ENCODE data around the gene TANK.
"Not testable (repeated sequence)": the region's sequence is repeated elsewhere in the genome, so short reads cannot be mapped to it uniquely, and the experiment has no call there.

Gene TANK, protein sequence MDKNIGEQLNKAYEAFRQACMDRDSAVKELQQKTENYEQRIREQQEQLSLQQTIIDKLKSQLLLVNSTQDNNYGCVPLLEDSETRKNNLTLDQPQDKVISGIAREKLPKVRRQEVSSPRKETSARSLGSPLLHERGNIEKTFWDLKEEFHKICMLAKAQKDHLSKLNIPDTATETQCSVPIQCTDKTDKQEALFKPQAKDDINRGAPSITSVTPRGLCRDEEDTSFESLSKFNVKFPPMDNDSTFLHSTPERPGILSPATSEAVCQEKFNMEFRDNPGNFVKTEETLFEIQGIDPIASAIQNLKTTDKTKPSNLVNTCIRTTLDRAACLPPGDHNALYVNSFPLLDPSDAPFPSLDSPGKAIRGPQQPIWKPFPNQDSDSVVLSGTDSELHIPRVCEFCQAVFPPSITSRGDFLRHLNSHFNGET

DNA sequence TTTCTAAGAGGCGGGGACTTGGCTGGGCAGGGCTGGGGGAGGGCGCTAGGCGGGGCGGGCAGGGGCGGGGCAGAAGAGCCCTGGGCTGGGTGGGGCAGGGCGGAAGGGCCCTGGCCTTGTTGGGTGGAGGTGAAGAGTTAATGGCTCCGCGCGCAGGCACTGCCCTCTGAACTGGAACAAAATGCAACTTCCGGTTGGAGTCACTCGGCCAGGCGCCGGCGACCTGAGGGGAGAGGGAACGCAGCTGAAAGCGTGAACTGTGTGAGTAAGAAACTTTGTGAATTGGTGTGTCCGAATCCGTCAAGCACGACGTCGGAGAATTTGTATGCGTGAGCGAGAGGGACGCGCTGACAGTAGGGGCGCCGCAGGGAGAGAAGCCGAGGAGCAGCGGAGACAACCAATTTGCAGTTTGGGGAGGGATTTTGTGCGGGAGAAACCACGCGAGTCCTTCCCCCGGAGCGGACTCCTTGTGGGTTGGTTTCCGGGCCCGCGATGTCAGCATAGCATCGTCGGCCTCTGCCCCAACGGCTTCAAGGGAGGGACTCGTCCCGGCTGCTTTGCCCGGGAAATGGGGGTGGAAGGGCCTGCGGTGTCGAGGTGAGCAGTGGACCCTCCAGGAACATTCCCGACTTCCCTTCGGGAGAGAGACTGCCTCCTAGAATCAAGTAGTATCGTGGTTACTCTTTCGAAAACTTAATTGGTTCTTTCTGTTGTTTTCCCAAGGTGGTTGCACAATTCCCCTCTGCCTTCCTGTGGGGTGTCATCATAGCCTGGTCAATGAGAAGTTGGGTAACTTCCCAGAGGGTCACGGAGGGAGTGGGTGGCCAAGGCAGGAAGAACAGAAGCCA, at the start of gene TANK:
TSS of gene TANK (plus strand) at position 203 of the 848 bp plus-strand sequence. CDS start 19,235 bp downstream, outside the sequence.
- peak; percentile 80 to 82 for DNase-seq (ENCODE audit: low read depth in 2 of 2)

DNA sequence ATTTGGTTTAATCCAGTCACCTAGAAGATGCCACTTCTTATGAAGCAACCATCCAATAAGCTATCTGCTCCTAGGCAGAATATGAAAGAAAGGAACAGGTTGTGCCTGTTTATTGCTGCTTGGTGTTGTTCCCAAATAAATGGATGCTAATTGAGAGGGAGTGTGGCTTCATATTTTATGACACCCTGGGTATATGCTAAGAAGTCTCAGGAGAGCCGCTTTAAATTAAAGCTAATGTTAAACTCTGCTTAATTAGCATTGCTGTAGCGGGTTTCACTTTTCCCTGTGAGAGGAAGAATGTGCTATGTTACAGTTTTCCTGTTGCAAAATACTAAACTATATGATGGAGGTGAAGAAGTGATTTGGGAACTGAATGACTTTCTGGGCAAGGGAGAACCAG, 48.7 kb upstream of the TANK start:
- no peak for DNase-seq (ENCODE audit: low read depth in 2 of 2)

DNA sequence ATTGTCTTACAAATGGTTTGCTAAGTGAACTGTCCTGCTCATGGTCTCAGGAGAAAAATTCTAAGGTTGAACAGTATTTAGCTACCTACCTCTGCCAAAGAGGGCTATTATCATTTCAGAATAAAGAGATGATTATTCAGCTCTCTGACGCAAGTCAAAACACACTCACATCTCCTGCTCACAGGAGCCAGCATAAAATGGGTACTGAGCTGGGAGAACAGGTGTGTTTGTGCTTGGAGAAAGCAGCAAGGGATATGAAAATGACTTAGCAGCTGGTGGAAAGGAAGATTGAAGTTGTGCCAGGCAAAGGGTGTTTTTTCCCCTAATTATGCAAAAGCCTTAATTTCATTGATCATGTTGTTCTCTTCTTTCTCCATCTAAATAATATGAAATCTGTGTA, 47.3 kb upstream of the TANK start:
- DNase-seq (ENCODE audit: low read depth in 2 of 2): no peak

DNA sequence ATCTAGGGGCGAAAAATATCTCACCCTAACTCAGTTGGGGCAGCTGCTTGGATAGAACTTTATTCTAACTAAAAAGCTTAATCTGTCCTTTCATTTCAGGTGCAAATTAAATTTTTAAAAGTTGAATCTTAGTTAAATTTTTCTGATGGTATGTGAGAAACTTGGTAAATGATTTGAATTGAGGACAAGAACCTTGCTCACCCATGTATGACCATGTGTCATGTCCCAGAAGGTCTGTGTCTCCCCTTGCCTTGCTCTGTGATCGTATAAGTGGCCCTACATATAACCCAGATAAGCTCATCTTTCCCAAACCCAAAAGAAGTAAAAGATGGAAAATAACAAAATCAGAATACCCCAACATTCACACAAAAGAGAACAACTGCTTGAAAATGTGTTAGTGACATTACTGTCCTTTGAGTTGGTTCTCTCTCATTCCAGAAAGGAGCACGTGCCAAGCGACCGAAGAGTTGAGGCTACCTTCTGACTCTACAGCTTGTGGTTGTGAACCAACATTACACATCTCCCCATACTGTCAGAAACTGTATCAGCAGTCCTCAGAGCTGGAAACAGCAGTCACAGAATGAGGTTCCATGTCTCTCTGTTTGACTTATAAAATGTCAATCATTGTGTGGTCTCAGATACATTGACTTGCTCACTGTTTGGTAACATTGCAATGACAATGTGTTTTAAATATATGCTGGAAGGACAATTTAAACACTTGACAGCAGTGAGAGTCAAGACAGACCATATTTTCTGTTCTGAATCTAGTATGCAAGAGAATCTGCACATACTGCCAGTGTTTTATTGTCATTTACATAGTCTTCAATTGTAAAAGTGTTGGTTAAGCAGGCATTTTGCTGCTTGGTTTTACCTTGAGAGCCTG, 46.3 kb upstream of the TANK start:
- no peak for DNase-seq (ENCODE audit: low read depth in 2 of 2)

DNA sequence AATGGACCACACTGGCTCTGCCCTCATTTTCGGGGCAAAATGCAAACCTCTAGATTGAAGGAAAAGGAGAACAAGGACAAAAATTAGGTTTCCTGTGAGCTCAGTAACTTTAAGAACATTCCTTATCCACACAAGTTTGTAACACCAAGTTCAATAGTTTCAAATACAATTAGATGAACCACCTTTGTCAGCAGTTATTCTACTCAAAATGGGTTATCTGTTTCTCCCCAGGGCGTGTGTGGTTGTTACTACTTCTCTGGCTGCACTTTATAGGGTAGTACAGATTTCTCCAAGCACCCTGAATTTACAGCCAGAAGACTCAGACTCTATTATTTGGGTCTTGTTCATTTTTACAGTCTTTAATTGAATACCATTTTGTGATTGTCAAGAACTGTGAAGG, 45.0 kb upstream of the TANK start:
- DNase-seq (ENCODE audit: low read depth in 2 of 2): no peak

DNA sequence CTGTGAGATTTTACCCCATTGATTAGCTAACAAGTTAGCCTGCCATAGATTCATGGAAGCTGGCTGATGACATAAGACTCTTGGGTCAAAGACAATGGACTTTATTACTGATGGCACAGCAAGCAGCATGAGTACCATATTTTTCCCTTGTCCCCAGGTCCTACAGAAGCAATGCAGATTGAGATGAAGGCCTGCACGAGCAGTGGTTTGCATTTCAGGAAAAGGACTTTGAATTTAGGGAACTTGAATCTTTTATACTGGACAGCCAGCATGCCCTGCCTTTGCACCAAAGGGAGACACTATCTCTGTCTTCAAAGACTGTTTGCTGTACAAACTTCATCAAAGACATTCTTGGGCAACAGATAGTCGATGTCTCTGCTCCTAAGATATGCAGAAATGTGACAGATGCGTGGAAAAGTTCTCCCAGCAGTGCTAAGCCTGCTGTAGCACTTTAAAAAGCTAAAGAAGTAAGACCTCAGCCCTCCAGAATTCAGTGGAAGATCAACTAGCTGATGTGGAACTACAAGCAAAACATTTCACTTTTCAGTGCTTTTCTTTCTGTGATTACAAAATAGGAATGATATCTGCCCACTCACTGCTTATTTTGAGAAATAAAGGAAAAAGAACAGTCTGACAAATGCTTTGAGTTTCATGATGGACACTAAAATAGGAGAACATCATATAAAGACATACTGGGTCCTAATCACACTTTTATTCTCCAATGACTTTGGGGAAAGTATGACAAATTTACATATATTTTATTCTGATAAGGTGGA, 44.4 kb upstream of the TANK start:
- DNase-seq (ENCODE audit: low read depth in 2 of 2): no peak

DNA sequence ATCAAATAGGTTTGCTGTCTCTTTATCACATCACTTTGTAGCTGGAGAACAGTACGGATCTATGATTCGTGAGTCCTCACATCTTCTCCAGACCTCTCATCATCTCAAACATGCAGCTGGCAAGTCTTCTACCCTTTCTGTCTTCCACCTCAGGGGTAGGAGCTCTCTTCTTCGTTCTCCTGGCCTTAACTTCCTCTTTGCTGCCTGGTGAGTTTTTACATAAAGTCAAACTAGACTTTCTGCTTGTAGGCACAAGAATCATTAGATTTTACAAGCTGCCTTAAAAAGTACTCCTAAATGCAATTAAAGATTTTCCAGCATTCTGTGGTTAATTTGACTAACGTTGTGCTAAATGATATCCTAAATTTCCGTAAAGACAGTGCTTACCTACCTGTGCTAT, 43.7 kb upstream of the TANK start:
- DNase-seq (ENCODE audit: low read depth in 2 of 2): no peak

DNA sequence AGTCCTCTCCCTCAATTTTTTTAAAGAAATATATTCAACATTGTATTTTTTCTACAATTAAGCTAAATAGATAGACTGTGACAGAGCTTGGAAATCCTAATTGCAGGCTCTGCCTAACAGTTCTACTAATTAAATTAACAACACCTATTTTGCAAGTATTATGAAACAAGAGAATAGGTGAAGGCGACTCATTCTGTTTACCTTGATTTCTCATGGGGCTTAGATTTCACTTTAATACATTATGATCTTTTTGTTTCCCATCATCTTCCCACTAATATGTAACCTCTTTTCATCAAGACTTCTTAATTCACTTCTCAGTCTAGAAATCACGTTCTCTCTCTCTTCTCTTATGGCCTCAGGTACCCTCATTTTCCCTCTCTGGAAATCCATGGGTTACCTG, 42.7 kb upstream of the TANK start:
- DNase-seq (ENCODE audit: low read depth in 2 of 2): no peak

DNA sequence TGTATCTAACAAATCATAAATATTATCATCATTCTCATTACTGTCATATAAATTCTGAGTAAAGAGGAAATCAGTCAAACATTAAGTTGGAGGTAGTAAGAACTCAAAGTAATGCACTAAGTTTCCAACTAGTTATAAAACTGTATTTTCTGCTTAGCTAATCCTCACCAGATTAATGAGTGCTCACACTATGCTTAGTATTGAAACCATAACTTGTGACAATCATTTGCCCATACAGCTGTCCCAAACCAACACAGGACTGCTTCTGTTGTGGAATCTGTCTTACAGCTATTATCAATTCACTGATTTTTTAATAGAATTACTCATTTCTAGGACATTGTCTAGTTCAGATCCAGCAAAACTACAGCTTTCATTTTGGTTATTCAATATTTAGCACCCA, 41.5 kb upstream of the TANK start:
- no peak for DNase-seq (ENCODE audit: low read depth in 2 of 2)

DNA sequence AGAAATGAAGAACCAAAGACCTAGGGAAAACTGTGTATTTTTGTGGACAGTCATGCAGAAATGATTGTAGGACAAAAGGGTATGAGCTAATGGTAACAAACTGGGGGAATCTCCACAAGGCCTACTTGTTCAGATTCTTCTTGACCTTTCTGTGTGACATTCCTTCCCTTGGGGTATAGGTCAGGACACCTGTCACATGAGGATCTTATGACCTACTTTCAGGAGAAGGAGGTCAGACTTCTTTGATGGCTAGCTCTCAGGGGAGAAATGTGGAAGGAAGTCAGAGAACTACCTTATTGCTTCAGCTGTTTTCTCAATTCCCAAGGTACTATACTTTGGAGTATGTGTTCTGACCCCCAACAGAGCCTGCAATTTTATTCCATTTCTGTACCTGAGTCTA, 40.7 kb upstream of the TANK start:
- no peak for DNase-seq (ENCODE audit: low read depth in 2 of 2)

DNA sequence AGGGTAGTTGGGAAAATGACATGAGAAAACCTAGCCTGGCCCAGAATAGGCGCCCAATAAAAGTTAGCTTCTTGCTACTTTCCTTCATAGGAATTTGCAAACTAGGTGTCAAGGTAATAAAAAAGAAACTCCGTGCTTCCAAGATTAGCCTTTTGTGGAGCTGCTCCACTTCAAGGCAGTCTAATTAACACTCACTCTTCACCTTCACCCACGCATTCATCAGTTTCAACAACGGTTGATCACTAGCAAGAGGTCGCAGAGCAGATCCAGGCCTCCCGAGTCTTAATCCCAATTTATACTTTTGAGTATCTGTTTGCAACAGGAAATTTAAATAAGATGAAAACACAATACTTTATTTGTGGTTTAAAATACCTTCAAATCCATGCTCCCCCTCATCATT, 39.5 kb upstream of the TANK start:
- DNase-seq (ENCODE audit: low read depth in 2 of 2): no peak

DNA sequence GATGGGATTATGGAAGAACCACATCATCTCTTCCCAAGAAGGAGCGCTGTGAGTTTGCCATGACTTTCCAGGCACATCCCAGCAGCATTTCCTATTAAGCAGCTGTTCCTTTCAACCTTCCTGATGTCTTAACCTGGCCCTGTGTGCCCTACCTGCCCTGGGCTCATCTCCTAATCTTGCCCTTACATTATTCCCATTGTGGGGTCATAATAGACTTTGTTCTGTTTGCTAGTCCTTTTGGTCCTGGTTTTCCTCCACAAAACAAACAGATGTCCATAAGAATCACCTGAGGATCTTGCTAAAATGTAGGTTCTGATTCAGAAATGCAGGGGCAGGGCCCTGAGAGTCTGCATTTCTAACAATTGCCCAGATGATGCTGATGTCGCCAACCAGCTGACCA, 38.6 kb upstream of the TANK start:
- DNase-seq (ENCODE audit: low read depth in 2 of 2): no peak

DNA sequence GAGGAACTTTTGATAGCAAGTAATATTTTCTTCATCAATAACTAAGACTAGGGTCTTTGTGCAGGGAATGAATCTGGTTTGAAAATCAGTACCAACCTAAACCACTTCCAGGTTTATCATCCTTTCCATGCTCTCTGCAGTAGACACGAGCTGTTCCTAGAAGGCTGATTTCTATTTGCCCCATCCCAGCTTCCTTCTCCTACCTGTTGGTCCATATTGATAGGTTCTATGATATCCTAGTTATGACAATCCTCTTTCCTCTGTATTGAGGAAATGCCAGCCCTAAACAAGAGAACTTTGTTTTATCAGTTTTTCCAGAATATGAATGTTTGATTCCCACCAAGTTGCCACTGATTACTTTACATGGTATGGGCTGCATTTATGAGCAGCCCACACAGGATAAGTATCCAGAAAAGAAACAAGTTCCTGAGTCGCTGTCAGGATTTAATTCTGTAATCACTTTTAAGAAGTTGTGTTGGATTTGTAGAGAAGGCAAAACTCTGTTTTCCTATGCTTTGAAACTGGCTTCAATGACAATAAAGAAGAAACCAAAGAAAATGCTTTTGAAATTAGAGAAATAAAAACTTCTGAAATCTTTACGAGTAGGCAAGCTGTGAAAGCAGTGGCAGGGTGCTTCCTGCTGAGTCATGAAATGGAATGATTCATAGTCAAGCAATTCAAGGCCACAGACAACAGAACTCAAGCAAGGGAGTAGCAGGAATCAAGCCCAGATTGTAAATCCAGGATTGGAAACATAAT, 37.3 kb upstream of the TANK start:
- DNase-seq (ENCODE audit: low read depth in 2 of 2): no peak

DNA sequence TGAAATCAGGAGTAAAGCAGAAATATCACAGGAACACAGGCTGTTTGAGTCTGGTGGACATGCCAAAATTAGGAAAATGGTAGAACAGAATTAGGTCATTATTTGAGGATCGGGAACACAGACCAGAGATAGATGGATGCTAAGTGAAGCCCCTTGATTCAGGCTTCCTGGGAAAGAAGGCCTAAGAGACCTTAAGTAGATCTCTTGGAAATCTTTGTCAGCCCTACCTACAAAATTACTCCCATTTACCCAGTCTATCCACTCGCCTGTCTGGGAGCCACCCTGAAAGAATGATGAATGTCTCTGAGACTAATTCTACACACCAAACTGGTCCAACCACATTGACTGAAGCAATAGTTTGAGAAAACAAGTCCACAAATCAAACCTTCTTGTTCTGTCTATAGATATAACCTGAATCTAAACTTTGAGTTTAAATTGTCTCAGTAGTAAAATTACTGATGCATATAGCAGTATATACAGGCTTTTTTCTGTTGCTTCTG, 36.6 kb upstream of the TANK start:
- DNase-seq (ENCODE audit: low read depth in 2 of 2): no peak

DNA sequence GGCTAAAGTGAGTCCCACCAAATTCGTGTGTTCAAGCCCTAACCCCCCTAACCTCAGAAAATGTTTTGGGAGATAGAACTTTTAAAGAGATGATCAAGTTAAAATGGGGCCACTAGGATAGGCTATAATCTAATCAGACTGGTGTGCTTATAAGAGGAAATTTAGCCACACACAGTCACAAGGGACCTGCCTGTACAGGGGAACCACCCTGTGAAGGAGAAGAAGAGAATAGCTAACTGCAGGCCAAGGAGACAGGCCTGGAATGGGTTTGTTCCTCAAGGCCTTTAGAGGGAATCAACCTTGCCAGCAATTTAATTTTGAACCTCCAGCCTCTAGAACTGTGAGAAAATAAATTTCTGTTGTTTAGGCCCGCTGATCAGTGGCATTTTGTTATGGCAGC, 36.0 kb upstream of the TANK start:
- no peak for DNase-seq (ENCODE audit: low read depth in 2 of 2)

DNA sequence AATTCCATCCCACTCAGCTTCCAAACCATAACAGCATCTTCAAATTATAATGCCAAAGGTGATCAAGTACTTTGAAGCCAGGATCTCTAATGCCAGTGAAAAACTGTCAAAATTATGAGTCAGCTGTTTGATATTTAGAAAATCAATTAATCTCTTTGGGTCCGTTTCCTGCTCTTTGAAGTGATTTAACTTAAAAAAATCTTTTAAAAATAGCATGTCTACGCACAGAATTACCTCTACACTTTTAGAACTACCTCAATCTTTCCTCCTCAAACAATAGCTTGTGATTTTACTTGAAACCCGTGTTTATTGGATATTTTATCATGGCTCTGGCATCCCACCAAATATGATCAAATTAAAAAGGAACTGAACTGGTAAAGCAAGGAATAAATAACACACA, 31.3 kb upstream of the TANK start:
- DNase-seq (ENCODE audit: low read depth in 2 of 2): no peak

DNA sequence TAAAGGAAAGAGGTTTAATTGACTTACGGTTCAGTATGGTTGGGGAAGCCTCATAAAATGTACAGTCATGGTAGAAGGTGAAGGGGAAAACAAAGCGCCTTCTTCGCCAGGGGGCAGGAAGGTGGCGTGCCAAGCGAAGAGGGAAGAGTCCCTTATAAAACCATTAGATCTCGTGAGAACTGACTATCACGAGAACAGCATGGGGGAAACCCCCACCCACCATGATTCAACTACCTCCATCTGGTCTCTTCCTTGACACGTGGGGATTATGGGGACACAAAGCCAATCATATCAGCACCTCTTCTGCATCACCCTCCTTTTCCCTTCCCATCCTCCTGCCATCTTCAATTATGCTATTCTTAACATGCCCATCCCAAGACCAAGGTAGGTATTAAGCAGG, 29.9 kb upstream of the TANK start:
- DNase-seq (ENCODE audit: low read depth in 2 of 2): no peak

DNA sequence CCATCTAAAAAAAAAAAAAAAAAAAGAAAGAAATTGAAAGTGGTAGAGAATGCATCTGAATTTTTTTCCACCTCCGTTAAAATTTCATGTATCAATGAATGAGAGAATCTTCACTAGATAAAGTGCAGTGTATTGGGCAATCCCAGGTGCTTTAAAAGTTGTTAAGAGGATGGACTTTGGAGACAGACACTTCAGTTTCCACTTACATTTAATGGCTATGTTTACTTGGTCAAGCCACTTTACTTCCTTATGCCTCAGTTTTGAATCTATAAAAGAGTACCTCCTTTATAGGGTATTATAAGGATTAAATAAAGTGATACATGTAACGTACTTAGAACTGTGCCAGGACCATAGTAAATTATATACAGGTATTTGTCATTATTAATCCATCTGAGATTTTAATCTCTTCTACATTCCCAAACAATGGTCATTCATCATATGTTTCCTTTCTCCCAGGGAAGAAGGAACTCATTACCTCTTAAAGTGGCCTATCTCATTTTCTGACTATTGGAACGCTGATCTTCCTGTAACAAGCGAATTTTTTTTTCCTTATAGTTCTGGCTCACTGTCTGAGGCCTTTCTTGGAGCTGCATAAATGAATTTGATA, 29.1 kb upstream of the TANK start:
- DNase-seq (ENCODE audit: low read depth in 2 of 2): no peak

DNA sequence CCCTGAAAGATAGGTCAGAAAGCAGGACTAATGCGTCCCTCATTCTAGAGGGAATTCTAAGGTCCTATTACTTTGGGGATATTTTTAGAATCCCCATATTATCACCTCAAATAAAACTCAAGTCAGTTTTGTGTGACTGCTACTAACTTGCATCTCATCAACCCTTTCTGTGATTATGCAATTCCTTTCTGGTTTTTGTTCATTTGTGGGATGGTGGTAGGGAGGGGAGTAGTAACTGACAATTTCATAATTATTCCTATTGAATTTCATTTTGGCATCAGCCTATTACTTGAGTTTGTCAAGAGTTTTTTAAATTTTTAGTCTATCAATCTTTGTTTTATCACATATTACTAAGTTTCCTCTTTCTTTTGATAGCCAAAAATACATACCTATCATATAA, 28.4 kb upstream of the TANK start:
- no peak for DNase-seq (ENCODE audit: low read depth in 2 of 2)

DNA sequence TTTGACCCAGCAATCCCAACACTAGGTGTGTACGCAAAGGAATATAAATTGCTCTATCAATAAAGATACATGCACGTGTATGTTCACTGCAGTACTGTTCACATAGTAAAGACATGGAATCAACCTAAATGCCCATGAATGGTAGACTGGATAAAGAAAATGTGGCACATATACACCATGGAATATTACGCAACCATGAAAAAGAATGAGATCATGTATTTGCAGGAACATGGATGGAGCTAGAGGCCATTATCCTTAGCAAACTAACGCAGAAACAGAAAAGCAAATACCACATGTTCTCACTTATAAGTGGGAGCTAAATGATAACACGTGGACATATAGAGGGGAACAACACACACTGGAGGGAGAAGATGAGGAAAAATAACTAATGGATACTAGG, 27.8 kb upstream of the TANK start:
- DNase-seq (ENCODE audit: low read depth in 2 of 2): not testable (repeated sequence)

Measured in stimulated activated CD4-positive, alpha-beta T cell treated with anti-CD3 and anti-CD28 coated beads, Interleukin-12 subunit alpha, Interleukin-12 subunit beta, amount 100 ng/mL, for 24 hours (primary cell).